Measurements from ENCODE around the gene MAPKAPK3. TPM values are rescaled to one million over a fixed set of nuclear protein-coding genes. Genes with fewer than 3 reads are reported as not detected.

The MAPKAPK3 gene
- total RNA-seq, 1 donor from 2014 or later, result 38.1 TPM

GRCh38 chr3:50633230-50633790, 16.4 kb downstream of the MAPKAPK3 start:
- DNase-seq (ENCODE audit: extremely low spot score in 2 of 2), result no peak
- H3K9me3 ChIP-seq, result no peaks in the 10 kb centered on the region
- no peak for TF ChIP-seq POLR2A (IDR thresholded peaks at IDR 0.05)
- TF ChIP-seq, protein P1, sequence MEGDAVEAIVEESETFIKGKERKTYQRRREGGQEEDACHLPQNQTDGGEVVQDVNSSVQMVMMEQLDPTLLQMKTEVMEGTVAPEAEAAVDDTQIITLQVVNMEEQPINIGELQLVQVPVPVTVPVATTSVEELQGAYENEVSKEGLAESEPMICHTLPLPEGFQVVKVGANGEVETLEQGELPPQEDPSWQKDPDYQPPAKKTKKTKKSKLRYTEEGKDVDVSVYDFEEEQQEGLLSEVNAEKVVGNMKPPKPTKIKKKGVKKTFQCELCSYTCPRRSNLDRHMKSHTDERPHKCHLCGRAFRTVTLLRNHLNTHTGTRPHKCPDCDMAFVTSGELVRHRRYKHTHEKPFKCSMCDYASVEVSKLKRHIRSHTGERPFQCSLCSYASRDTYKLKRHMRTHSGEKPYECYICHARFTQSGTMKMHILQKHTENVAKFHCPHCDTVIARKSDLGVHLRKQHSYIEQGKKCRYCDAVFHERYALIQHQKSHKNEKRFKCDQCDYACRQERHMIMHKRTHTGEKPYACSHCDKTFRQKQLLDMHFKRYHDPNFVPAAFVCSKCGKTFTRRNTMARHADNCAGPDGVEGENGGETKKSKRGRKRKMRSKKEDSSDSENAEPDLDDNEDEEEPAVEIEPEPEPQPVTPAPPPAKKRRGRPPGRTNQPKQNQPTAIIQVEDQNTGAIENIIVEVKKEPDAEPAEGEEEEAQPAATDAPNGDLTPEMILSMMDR (IDR thresholded peaks at IDR 0.05), result no peak
- no peak for TF ChIP-seq POLR2AphosphoS5 (IDR thresholded peaks at IDR 0.05; ENCODE audit: insufficient read depth in 1 of 2, low read depth in 1 of 2)
- peaks cover 33% of the 10 kb centered on the region for H3K4me1 ChIP-seq
- no peaks in the 10 kb centered on the region for H3K27me3 ChIP-seq
- H3K36me3 ChIP-seq, result no peaks in the 10 kb centered on the region
- no peak overlapping the region for H3K4me3 ChIP-seq
- intact Hi-C loops (cut with DNase I), result no loop called here
- H3K27ac ChIP-seq, result no peak overlapping the region

GRCh38 chr3:50635066-50635465, 18.1 kb downstream of the MAPKAPK3 start:
- TF ChIP-seq, protein P1 (IDR thresholded peaks at IDR 0.05), result no peak
- TF ChIP-seq POLR2A (IDR thresholded peaks at IDR 0.05), result no peak
- TF ChIP-seq POLR2AphosphoS5 (IDR thresholded peaks at IDR 0.05; ENCODE audit: insufficient read depth in 1 of 2, low read depth in 1 of 2), result no peak
- intact Hi-C loops (cut with DNase I), result no loop called here
- no peak overlapping the region for H3K4me3 ChIP-seq
- peaks cover 28% of the 10 kb centered on the region for H3K4me1 ChIP-seq
- H3K27me3 ChIP-seq, result no peaks in the 10 kb centered on the region
- DNase-seq (ENCODE audit: extremely low spot score in 2 of 2), result no peak
- H3K36me3 ChIP-seq, result no peaks in the 10 kb centered on the region
- no peak overlapping the region for H3K27ac ChIP-seq
- H3K9me3 ChIP-seq, result no peaks in the 10 kb centered on the region

- Histone ChIP-seq H3K36me3 (peaks cover 0 to 1% of the 10 kb centered on the region in 2 donors), H3K9me3 (no peaks in the 10 kb centered on the region), H3K27ac (no peak overlapping the region), H3K4me1 (peaks cover 18% of the 10 kb centered on the region), H3K4me3 (no peak overlapping the region), H3K27me3 (no peaks in the 10 kb centered on the region)
- intact Hi-C loops (cut with DNase I), result no loop called here
- no peak for TF ChIP-seq POLR2A (IDR thresholded peaks at IDR 0.05)
- no peak for DNase-seq (ENCODE audit: extremely low spot score in 2 of 2)
These were observed 20.1 kb downstream of the MAPKAPK3 start for GRCh38 chr3:50637011-50637410.

DNA sequence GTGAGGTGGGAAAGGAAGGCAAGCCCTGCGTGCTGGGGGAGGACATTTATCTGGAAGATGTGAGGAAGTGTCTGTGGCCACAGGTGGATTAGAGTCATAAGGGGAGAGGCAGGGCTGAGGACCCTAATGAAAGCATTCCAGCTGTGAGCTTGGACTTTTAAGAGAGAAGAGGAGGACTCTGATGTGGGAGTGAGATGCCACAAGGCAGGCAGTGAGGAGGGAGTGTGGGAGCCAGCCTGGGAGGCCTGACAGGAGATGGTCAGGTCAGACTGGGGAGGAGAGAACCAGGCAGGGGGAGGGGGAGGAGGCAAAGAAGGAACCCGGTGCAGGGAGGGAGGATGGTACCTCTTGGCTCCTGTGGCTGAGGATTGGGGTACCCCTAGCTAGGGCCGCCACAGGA, 21.0 kb downstream of the MAPKAPK3 start:
- no peaks in the 10 kb centered on the region for H3K27me3 ChIP-seq
- intact Hi-C loops (cut with DNase I), result no loop called here
- peaks cover 0 to 8% of the 10 kb centered on the region in 2 donors for H3K36me3 ChIP-seq

GRCh38 chr3:50639055-50639494, 22.1 kb downstream of the MAPKAPK3 start:
- Histone ChIP-seq H3K27ac (no peak overlapping the region), H3K4me3 (no peak overlapping the region), H3K4me1 (peaks cover 9% of the 10 kb centered on the region), H3K27me3 (no peaks in the 10 kb centered on the region), H3K36me3 (peaks cover 0 to 11% of the 10 kb centered on the region in 2 donors), H3K9me3 (no peaks in the 10 kb centered on the region)
- DNase-seq (ENCODE audit: extremely low spot score in 2 of 2), result no peak
- TF ChIP-seq, protein P1 (IDR thresholded peaks at IDR 0.05), result no peak
- TF ChIP-seq POLR2A (IDR thresholded peaks at IDR 0.05) (no peak), POLR2AphosphoS5 (IDR thresholded peaks at IDR 0.05; ENCODE audit: insufficient read depth in 1 of 2, low read depth in 1 of 2) (no peak)
- intact Hi-C loops (cut with DNase I), result no loop called here

More for the DNA sequence above, 21.0 kb downstream of the MAPKAPK3 start:
- no peak overlapping the region for H3K27ac ChIP-seq
- no peak for DNase-seq (ENCODE audit: extremely low spot score in 2 of 2)
- no peak overlapping the region for H3K4me3 ChIP-seq
- H3K9me3 ChIP-seq, result no peaks in the 10 kb centered on the region
- TF ChIP-seq POLR2A (IDR thresholded peaks at IDR 0.05) (no peak), POLR2AphosphoS5 (IDR thresholded peaks at IDR 0.05; ENCODE audit: insufficient read depth in 1 of 2, low read depth in 1 of 2) (no peak)
- TF ChIP-seq, protein P1 (IDR thresholded peaks at IDR 0.05), result no peak
- H3K4me1 ChIP-seq, result peaks cover 9% of the 10 kb centered on the region

Measured in vagina (tissue), 2 donors.